Skin epidermis (tissue), 12 donors: ENCODE results near the gene KLHL36.
"Not testable (repeated sequence)": the region's sequence is repeated elsewhere in the genome, so short reads cannot be mapped to it uniquely, and the experiment has no call there.

Source experiments
- H3K27ac ChIP-seq, 21 experiments: fragments of 200-600 bp; sonication (generic) in 11 of 21; one replicate each; pipeline ENCODE4 v1.5.0; 2020; ENCODE audit warnings: mild to moderate bottlenecking in 3 of 21, inconsistent platforms in 2 of 21, moderate library complexity in 2 of 21
- H3K4me3 ChIP-seq, 7 experiments: fragments of 200-600 bp; sonication (generic) in 2 of 7; one replicate each; pipeline ENCODE4 v1.5.0; 2020; ENCODE audit warnings: inconsistent platforms in 2 of 7, mild to moderate bottlenecking in 2 of 7, moderate library complexity in 1 of 7

Gene KLHL36

GRCh38 chr16:84686707-84687298 is 38.5 kb downstream of the KLHL36 start:
- no peak overlapping the region for H3K4me3 ChIP-seq
- no peak overlapping the region for H3K27ac ChIP-seq

DNA sequence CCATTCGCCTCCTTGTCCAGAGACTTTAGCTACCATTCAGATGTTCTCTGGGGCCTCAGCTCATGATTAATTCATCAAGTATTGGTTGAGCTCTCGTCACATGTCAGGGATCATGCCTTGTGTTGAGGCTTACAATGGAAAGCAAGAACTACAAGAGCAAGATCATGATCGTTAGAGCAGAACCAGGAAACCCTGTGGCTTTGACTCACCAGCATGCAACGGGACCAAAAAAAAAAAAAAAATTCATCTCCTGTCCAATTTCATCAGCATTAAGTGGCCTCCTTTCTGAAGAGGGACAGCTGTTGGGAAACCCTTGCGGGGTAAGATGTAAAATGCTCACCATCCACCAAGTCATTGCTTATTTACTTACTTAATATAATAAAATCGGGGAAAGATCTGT is 39.4 kb downstream of the KLHL36 start:
- no peak overlapping the region for H3K27ac ChIP-seq
- no peak overlapping the region for H3K4me3 ChIP-seq

- H3K27ac ChIP-seq, H3K4me3 ChIP-seq: not testable (repeated sequence)
These were observed 39.9 kb downstream of the KLHL36 start for GRCh38 chr16:84688163-84688562.

DNA sequence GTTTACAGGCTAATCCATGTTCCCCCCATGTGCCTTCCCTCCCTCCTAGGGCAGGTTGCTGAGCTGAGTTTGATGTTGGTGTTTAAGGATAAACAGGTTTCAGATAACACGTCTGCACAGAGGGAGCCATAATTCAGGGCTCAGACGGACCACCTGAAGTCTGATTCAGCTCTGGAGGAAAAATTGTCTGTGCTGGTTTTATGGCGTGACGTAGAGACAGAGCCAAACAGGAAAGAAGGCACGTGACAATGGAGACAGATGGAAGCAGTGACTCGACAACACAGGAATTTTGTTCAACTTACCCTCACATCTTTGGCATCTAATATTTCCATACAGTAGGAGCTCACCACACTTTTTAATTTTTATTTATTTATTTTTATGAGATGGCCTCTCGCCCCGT is 40.8 kb downstream of the KLHL36 start:
- Histone ChIP-seq H3K27ac (no peak overlapping the region), H3K4me3 (no peak overlapping the region)

- Histone ChIP-seq H3K27ac (no peak overlapping the region), H3K4me3 (no peak overlapping the region)
These were observed 41.9 kb downstream of the KLHL36 start for GRCh38 chr16:84690088-84690819.

GRCh38 chr16:84692451-84693214 is 44.3 kb downstream of the KLHL36 start:
- Histone ChIP-seq H3K27ac (no peak overlapping the region), H3K4me3 (no peak overlapping the region)

GRCh38 chr16:84693869-84694268 is 45.6 kb downstream of the KLHL36 start:
- H3K4me3 ChIP-seq, H3K27ac ChIP-seq: not testable (repeated sequence)

DNA sequence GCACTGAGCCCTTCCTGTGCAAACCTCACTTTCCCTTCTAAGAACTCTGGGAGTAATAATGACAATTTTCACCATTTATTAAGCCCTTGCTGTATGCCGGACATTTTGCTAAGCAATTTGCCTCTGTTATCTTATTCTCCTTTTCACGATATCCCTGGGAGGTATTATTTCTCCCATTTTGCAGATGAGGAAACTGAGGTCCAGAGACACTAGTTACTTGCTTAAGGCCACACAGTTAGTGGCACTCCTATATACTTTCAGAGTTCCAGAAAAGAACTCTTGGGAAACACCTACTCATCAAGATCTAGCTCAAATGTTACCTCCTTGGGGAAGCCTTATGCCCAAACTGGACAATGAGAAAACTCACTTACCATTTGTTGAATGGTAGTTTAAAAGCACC is 46.7 kb downstream of the KLHL36 start:
- Histone ChIP-seq H3K4me3 (no peak overlapping the region), H3K27ac (no peak overlapping the region)

DNA sequence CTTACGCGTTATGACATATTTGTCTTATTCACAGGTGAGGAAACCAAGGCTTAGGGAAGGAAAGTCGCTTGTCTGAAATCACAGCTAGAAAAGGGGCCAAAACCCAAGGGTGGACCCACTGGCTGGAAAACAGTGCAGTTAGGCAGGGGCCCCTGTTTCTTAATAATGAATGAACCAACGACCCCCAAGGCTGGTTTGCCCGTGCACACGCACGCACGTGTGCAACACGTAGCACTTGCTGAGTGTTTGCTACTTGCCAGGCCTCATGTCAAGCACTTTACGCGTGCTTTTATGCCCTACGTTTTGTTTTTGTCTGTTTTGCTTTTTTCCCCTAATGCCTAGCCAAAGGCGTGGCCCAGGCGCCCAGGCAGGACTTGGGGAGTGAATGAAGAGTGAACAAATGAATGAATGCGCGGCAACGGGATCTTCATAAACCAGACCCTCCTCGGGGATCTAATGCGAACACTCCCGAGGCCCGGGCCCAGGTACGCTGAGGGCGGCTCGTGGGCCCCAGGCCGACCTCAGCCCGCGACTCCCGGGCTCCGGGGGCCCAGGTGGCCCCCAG is 50.9 kb downstream of the KLHL36 start:
- H3K27ac ChIP-seq, result peak overlapping the region in 17 of 21 experiments; percentile 1 to 97 (median 91)
- H3K4me3 ChIP-seq, result peak overlapping the region; percentile 82 to 100 (median 96)

DNA sequence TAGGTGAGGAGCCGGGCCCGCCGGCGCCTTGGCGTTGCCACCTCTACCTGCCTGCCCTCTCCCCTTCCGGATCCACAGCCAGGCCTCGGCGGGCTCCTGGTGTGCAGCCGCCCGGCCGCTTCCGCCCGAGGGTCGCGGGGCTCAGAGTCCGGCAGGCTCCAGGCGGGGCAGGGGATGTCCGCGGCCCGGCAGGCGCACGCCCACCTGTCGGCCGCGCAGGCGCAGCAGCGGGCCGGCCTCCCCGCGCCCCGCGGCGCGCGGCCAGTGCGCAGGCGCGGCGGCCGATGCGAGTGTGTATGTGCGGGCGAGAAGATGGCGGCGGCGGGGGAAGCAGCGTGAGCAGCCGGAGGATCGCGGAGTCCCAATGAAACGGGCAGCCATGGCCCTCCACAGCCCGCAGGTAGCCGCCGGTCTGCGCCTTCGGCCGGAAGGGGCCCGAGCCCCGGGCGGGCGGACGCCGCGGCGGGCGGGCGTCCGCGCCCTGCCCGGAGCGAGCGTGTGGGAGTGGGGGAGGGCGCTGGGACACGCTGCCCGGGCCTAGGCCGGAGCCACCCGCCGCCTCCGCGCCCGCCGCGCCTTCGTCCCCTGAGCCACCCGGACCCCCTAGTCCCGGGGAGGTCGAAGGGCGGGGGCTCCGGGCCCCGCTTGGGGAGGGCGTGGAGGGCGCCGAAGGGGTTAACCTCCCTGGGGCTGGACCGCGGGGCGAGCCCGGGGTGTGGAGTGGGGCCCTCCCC is 51.6 kb downstream of the KLHL36 start, which contains the start of gene USP10:
Gene USP10 (plus strand): TSS at position 289 of the 734 bp plus-strand sequence. CDS start 91 bp downstream, at position 380.
- Histone ChIP-seq H3K4me3 (peak within 1 kb of the TSS; percentile 82 to 100 (median 96)), H3K27ac (peak within 1 kb of the TSS; percentile 63 to 97 (median 91))

DNA sequence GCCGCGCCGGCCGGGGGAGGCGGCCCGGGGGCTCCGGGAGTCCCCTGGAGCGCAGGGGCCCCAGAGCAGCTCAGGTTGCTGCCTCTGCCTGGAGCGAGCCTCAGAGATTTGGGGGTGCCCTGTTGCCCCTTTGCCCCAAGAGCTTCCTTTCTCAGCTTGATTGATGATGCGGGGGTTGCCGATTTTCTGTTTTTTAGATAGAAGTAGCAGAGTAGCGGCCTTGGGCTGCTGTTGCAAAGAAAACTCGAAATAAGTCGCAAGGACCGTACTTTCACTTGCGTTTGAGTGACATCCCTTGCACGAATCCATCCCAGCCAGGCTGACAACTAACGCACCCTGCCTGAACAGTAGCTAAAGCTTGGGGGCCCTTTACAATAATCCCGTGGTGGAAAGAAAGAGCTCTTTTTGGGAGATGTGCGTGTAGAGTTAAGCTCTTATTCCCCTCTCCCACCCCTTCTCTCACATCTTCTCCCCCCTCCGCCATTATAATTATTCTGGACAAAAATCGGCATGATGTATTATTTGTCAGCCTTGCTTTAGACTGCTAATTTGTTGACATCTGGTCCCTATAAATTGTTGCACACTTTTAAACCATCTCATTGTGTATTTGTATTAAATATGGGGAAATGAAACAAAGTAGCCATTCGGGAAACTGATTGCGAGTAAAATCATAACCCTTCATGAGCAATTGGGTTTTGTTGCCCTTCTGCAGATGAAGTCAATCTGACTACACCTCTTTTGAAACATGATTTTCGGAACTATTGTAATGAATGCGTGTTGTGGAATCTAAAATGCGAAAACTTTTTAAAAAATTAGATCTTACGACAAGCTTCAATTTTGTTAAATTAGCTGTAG is 52.4 kb downstream of the KLHL36 start:
- Histone ChIP-seq H3K4me3 (peak overlapping the region; percentile 82 to 100 (median 96)), H3K27ac (peak overlapping the region; percentile 63 to 97 (median 91))

DNA sequence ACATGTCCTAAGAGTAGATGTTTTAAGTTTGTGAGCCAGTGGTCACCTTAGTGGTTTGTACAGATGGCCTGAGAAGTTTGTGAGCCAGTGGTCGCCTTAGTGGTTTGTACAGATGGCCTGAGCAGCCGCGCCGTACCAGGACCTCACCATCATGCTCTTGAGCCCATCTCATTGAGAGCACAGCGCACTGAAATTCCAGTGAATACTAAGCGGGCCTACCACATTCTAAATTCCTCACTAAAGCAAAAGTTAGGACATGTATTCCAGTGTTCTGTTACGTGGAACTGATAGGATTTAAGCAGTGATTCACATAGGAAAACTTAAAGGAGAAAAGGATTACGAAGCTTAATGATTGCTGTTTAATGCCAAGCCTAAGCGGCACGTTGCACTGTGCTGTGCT is 55.4 kb downstream of the KLHL36 start:
- Histone ChIP-seq H3K27ac (no peak overlapping the region), H3K4me3 (no peak overlapping the region)

DNA sequence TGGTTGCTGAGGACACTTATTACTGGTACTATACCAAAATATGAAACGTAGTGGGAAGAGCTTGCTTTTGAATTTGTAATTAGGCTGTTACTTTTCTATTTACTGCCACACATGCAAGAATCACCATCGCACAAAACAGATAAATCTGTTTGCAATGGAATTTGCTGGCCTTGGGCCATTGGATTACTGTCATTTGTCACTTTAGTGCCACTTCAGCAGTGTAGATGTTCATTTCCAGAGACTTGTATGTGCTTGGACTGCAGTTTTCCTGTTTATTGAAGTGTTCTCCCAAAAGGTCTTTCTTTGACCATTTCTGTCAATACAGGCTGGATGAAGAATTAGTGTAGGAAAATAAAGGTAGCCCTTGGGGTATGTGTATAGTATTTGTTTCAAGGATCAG is 55.9 kb downstream of the KLHL36 start:
- Histone ChIP-seq H3K4me3 (no peak overlapping the region), H3K27ac (no peak overlapping the region)

DNA sequence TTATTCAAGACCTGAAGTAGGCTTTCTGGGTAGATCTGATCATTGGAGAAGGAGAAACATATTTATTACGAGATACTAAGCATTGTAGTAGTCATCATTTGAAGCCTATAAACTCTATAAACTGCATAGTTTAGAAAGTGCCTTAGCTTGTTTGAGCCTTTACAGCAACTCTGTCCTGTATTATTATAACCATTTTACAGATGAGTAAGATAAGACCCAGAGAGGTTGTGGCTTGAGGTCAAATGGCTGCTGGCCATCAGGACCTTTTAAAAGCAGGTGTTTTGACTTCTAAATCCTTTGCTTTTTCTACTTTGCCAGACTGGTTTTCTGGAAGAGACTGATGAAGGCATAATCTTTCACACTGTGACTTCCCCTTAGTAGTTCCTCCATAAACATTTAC is 58.5 kb downstream of the KLHL36 start:
- H3K27ac ChIP-seq, result no peak overlapping the region
- H3K4me3 ChIP-seq, result no peak overlapping the region

- Histone ChIP-seq H3K27ac (no peak overlapping the region), H3K4me3 (no peak overlapping the region)
These were observed 61.3 kb downstream of the KLHL36 start for GRCh38 chr16:84709609-84710008.

GRCh38 chr16:84710686-84711085 is 62.4 kb downstream of the KLHL36 start:
- no peak overlapping the region for H3K4me3 ChIP-seq
- no peak overlapping the region for H3K27ac ChIP-seq
